ENCODE measurements around the gene ID1.
"Not testable (repeated sequence)": the region's sequence is repeated elsewhere in the genome, so short reads cannot be mapped to it uniquely, and the experiment has no call there.

Gene ID1

GRCh38 chr20:31595380-31595653 is 9.8 kb upstream of the ID1 start:
- H3K27ac ChIP-seq: peak overlapping the region; percentile 64 to 92
- no peak overlapping the region for H3K4me3 ChIP-seq
- TF ChIP-seq, protein P1, sequence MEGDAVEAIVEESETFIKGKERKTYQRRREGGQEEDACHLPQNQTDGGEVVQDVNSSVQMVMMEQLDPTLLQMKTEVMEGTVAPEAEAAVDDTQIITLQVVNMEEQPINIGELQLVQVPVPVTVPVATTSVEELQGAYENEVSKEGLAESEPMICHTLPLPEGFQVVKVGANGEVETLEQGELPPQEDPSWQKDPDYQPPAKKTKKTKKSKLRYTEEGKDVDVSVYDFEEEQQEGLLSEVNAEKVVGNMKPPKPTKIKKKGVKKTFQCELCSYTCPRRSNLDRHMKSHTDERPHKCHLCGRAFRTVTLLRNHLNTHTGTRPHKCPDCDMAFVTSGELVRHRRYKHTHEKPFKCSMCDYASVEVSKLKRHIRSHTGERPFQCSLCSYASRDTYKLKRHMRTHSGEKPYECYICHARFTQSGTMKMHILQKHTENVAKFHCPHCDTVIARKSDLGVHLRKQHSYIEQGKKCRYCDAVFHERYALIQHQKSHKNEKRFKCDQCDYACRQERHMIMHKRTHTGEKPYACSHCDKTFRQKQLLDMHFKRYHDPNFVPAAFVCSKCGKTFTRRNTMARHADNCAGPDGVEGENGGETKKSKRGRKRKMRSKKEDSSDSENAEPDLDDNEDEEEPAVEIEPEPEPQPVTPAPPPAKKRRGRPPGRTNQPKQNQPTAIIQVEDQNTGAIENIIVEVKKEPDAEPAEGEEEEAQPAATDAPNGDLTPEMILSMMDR (IDR thresholded peaks at IDR 0.05): no peak

DNA sequence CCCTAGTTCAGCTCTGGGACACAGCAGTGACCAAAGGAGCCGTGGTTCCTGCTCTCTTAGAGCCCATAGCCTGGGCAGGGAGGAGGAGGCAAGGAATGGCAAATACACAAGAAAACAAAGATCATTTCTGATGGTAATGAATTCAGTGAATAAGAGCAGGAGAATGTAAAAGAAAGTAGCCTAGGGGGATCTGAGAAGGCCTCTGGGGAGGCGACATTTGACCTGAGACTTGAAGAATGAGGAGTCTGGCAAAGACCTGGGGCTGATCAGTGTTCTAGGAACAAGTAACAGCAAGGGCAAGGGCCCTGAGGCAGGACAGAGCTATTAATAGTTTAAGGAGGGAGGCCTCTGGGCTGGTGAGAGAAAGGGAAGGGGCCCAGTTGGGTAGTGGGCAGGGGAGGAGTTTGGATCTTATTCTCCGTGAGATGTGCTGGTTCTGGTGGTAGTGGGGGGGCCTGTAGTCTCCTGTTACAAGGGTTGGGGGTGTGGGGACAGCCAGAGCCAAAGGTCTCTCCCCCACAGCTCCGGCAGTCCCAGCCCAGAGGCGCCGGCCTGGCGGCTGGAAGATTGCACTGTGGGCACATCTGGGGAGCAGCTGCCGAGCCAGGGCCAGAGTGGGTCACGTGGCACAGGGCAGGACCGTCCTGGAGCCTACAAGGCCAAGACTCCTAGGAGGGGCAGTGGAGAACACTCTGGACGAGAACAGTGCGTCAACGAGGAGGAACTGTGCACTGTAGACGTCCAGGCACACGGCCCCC is 9.3 kb upstream of the ID1 start:
- H3K27ac ChIP-seq: peak overlapping the region; percentile 64 to 92
- DNase-seq (ENCODE audit: low spot score): peak; percentile 96
- TF ChIP-seq, protein P1 (IDR thresholded peaks at IDR 0.05): no peak
- H3K4me3 ChIP-seq: peak overlapping the region; percentile 11

More at GRCh38 chr20:31595380-31595653, 9.8 kb upstream of the ID1 start:
- no peak for DNase-seq (ENCODE audit: low spot score)

GRCh38 chr20:31596412-31596715 is 8.7 kb upstream of the ID1 start:
- peak overlapping the region; percentile 64 to 92 for H3K27ac ChIP-seq
- not testable (repeated sequence) for DNase-seq (ENCODE audit: low spot score); H3K4me3 ChIP-seq

DNA sequence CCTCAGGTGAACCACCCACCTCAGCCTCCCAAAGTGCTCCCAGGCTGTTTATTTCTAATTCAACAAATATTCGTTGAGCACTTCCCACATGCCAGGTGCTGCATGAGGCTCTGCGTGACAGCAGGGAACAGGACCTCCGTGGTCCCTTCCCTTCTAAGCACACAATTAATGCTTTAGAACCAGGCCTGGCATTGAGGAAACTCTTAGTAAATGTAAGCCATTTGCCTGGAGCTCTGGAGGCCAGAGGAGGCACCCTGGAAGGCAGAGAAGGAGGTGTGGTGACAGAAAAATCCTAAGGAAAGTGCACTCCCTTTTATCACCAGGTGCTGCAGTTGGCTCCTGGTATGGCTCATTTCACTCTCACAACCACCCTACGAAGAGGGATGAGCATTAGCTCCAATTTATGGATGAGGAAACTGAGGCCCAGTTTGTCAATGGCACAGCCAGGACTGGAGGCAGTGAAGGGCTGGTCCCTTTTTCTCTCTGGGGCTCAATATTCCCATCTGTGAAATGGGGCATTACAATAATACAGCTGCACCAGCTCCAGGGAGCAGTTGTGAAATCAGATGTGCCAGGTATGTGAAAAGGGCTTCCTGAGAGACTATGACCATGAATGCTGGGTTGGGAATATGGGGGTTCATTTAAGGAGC is 8.1 kb upstream of the ID1 start:
- Histone ChIP-seq H3K27ac (peak overlapping the region; percentile 64 to 92), H3K4me3 (no peak overlapping the region)
- DNase-seq (ENCODE audit: low spot score): no peak
- TF ChIP-seq, protein P1 (IDR thresholded peaks at IDR 0.05): no peak

- H3K4me3 ChIP-seq: no peak overlapping the region
- TF ChIP-seq, protein P1 (IDR thresholded peaks at IDR 0.05): no peak
- no peak for DNase-seq (ENCODE audit: low spot score)
- peak overlapping the region in 1 of 2 donors; percentile 92 for H3K27ac ChIP-seq
These were observed 7.6 kb upstream of the ID1 start for GRCh38 chr20:31597481-31597855.

DNA sequence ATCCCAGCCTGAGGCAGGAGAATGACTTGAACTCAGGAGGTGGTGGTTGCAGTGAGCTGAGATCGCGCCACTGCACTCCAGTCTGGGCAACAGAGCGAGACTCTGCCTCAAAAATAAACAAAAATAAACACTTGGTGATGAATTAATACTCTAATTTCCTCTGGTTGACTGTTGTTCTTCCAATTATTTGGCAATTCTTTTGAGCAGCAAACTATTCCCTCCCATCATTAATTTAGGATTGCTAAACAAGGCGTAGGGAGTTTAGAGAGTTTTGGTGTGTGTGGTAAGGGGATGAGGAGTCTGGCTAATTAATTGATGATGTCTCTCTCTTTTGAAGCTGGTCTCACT is 2.7 kb upstream of the ID1 start:
- peak overlapping the region in 1 of 2 donors; percentile 50 for H3K27ac ChIP-seq
- TF ChIP-seq, protein P1 (IDR thresholded peaks at IDR 0.05): no peak
- no peak for DNase-seq (ENCODE audit: low spot score)

DNA sequence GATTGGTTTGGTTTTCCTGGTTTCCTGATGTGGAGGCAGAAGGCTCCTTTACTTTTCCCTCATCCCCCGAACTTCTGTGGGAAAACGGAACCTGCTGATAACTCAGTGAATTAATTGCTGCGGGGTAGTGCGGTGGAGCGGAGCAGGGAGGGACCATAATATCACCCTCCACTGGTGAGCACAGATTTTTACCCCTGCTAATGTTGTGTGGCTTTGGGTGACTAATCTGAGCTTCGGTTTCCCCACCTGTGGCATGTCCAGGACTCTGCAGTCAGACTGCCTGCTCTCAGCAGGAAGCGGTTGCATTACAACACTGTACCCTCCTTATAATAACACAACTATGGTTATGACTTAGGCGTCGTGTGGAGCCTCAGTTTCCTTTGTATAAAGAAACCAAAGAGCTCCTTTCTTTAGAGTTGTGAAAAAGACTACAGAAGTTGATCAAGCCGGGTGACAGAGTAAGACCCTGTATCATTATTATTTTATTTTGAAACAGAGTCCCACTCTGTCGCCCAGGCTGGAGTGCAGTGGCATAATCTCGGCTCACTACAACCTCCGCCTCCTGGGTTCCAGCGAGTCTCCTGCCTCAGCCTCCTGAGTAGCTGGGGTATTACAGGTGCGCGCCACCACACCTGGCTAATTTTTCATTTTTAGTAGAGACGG is 2.2 kb upstream of the ID1 start:
- peak overlapping the region in 1 of 2 donors; percentile 50 for H3K27ac ChIP-seq
- DNase-seq (ENCODE audit: low spot score): no peak
- no peak overlapping the region for H3K4me3 ChIP-seq
- TF ChIP-seq, protein P1 (IDR thresholded peaks at IDR 0.05): no peak

More for the DNA sequence above, 2.7 kb upstream of the ID1 start:
- no peak overlapping the region for H3K4me3 ChIP-seq
